HEK293T (cell line): ENCODE results near the gene SELENOO.

Experiments
- CTCF ChIA-PET: fragments of 350-600 bp; formaldehyde crosslinking; extraction: SDS; loops from one replicate; lab custom pipeline; 2021; ENCODE audit warnings: antibody characterized with exemption, inconsistent platforms; lab: Yijun Ruan, JAX
- POLR2A ChIA-PET: fragments of 350-600 bp; formaldehyde crosslinking; extraction: SDS; loops from one replicate; lab custom pipeline; 2020; ENCODE audit warnings: antibody characterized with exemption, inconsistent platforms; lab: Yijun Ruan, JAX
- DNase-seq: peaks from one replicate; pipeline ENCODE4 v3.0.0; 2012; ENCODE audit warnings: mixed read lengths; ENCODE audit errors: extremely low spot score
- ARNT ChIP-seq: fragments of 450-650 bp; IDR thresholded peaks from 2 replicates; pipeline ENCODE4 v1.6.1; 2017; ENCODE audit warnings: mild to moderate bottlenecking
- CTBP1 ChIP-seq: fragments of 450-650 bp; IDR thresholded peaks from 2 replicates; pipeline ENCODE4 v1.6.1; 2016; ENCODE audit warnings: borderline replicate concordance
- ELF4 ChIP-seq: fragments of 450-650 bp; IDR thresholded peaks from 2 replicates; pipeline ENCODE4 v1.6.1; 2017; ENCODE audit warnings: antibody characterized with exemption
- FOXA1 ChIP-seq: fragments of 450-650 bp; IDR thresholded peaks from 2 replicates; pipeline ENCODE4 v1.6.1; 2016; ENCODE audit warnings: mild to moderate bottlenecking
- FOXK2 ChIP-seq: fragments of 450-650 bp; IDR thresholded peaks from 2 replicates; pipeline ENCODE4 v1.6.1; 2016; ENCODE audit warnings: mild to moderate bottlenecking
- FOXM1 ChIP-seq: fragments of 450-650 bp; IDR thresholded peaks from 2 replicates; pipeline ENCODE4 v1.6.1; 2017; ENCODE audit warnings: mild to moderate bottlenecking, borderline replicate concordance
- HDGF ChIP-seq: fragments of 450-650 bp; IDR thresholded peaks from 2 replicates; pipeline ENCODE4 v1.6.1; 2017; ENCODE audit warnings: antibody characterized with exemption, borderline replicate concordance
- L3MBTL2 ChIP-seq: fragments of 450-650 bp; conservative IDR thresholded peaks from 2 replicates; pipeline ENCODE4 v1.6.1; 2016; ENCODE audit warnings: mild to moderate bottlenecking
- LEF1 ChIP-seq: fragments of 450-650 bp; IDR thresholded peaks from 2 replicates; pipeline ENCODE4 v1.6.1; 2017; ENCODE audit warnings: mild to moderate bottlenecking, borderline replicate concordance
- NFRKB ChIP-seq: fragments of 450-650 bp; IDR thresholded peaks from 2 replicates; pipeline ENCODE4 v1.6.1; 2016; ENCODE audit warnings: mild to moderate bottlenecking, moderate library complexity
- PKNOX1 ChIP-seq: fragments of 450-650 bp; IDR thresholded peaks from 2 replicates; pipeline ENCODE4 v1.6.1; 2016
- SP1 ChIP-seq: fragments of 450-650 bp; IDR thresholded peaks from 2 replicates; pipeline ENCODE4 v1.6.1; 2017
- SUZ12 ChIP-seq: fragments of 450-650 bp; IDR thresholded peaks from 2 replicates; pipeline ENCODE4 v1.6.1; 2016; ENCODE audit warnings: mild to moderate bottlenecking
- TARDBP ChIP-seq: fragments of 450-650 bp; IDR thresholded peaks from 2 replicates; pipeline ENCODE4 v1.6.1; 2016
- ZNF384 ChIP-seq: fragments of 450-650 bp; IDR thresholded peaks from 2 replicates; pipeline ENCODE4 v1.6.1; 2016

The SELENOO gene

GRCh38 chr22:50264946-50265669 is 64.3 kb downstream of the SELENOO start:
- ChIA-PET CTCF (no interaction called here), POLR2A (no interaction called here)
- no peak for TF ChIP-seq ARNT
- no peak for TF ChIP-seq ZNF384
- TF ChIP-seq TARDBP, result no peak
- no peak for TF ChIP-seq SP1
- no peak for TF ChIP-seq PKNOX1
- TF ChIP-seq FOXK2, result no peak
- TF ChIP-seq LEF1, result no peak
- TF ChIP-seq SUZ12, result no peak
- no peak for TF ChIP-seq ELF4
- no peak for TF ChIP-seq NFRKB
- TF ChIP-seq FOXA1, result no peak
- TF ChIP-seq HDGF, result no peak
- no peak for TF ChIP-seq CTBP1
- no peak for TF ChIP-seq FOXM1
- DNase-seq, result no peak

- ChIA-PET CTCF (no interaction called here), POLR2A (interaction anchor here (2.0 kb wide), 1 partner anchor 18 kb away, joined by 4 read pairs; no protein-coding TSS in a partner anchor)
- TF ChIP-seq ELF4 (no peak), FOXM1 (no peak), TARDBP (no peak), PKNOX1 (no peak), L3MBTL2 (no peak), LEF1 (no peak)
- DNase-seq, result no peak
These were observed 66.2 kb downstream of the SELENOO start for GRCh38 chr22:50266994-50267393.
